ENCODE measurements around the gene KCNJ12.
"Not testable (repeated sequence)": the region's sequence is repeated elsewhere in the genome, so short reads cannot be mapped to it uniquely, and the experiment has no call there.

The KCNJ12 gene

DNA sequence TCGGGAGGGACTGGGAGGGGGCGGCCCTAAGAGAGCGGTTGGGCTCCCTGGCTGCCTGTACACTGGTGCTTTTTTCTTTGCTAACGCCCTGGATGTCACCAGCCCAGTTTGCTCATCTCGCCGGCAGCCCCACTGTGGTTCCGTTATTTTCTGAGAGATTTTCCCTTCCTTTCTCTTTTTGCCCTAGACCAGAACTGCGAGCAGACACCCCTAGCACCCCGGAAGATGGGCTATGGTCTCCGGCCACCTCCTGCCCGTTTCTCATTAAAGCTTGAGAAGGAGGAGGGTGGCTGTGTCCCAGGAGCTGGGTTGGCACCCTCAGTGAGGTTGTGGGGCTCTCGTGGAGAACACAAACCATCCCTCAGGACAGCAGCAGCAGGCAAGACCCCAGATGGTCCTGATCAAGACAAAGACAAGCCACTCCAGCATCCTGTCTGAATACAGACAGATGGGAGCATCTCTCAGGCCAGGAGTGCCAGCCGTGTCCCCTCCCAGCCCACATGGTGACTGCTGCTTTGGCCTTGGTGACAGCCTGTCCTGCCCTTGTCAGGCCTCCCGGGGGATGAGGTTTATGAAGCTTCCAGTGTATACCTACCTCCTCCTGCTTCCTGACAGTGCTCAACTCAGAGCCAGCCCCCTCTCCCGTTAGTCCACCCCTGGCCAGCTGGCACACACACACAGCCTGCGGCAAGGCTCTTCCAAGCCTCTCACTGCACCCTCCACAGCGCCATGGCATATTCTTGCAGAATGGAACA, 77.2 kb downstream of the KCNJ12 start:
- FAIRE-seq: no peak

DNA sequence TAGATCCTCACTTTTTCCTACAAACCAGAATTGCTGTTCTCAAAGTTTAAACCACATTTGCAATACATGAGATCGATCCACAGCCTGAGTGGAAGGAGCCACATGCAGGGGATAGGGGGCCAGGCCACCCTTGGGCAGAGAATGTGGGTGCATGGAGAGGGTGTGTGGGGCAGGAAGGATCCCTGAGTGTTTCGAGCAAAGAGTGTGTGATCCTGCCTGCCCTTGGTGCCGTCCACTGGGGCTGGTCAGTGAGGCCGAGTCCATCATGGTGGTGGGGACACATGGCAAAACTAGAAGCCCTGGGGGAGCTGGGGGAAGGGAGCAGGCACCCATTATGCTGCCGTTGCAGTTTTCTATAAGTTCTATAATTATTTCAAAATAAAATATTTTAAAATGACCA, 77.8 kb downstream of the KCNJ12 start:
- FAIRE-seq: not testable (repeated sequence)

DNA sequence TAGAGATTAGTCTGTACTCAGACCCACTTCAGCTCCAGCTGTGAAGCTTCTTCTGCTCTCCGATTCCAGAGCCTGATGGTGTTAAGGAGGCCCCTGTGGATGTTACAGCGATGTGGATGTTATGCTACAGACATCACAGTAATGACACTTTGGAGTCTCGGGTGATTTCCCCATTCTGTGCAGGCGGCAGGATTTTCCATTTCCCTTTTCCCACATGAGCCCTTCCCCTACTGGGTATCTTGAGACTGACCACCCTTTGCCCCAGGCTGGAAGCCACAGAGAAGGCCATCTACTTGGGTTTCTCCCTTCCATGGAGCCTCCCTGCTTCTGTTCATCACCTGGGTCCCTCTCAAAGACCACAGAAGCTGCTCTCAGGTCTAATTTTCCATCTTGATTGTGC, 78.3 kb downstream of the KCNJ12 start:
- FAIRE-seq: no peak

- FAIRE-seq: no peak
These were observed 79.6 kb downstream of the KCNJ12 start for GRCh38 chr17:21455761-21456160.

DNA sequence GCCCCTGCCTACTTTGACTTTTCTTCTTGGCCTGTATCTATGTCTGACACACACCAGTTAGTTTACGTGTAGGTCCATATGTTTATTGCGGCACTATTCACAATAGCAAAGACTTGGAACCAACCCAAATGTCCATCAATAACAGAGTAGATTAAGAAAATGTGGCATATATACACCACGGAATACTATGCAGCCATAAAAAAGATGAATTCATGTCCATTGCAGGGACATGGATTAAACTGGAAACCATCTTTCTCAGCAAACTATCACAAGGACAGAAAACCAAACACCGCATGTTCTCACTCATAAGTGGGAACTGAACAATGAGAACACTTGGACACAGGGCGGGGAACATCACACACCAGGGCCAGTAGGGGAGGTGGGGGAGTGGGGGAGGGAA, 80.3 kb downstream of the KCNJ12 start:
- not testable (repeated sequence) for FAIRE-seq

DNA sequence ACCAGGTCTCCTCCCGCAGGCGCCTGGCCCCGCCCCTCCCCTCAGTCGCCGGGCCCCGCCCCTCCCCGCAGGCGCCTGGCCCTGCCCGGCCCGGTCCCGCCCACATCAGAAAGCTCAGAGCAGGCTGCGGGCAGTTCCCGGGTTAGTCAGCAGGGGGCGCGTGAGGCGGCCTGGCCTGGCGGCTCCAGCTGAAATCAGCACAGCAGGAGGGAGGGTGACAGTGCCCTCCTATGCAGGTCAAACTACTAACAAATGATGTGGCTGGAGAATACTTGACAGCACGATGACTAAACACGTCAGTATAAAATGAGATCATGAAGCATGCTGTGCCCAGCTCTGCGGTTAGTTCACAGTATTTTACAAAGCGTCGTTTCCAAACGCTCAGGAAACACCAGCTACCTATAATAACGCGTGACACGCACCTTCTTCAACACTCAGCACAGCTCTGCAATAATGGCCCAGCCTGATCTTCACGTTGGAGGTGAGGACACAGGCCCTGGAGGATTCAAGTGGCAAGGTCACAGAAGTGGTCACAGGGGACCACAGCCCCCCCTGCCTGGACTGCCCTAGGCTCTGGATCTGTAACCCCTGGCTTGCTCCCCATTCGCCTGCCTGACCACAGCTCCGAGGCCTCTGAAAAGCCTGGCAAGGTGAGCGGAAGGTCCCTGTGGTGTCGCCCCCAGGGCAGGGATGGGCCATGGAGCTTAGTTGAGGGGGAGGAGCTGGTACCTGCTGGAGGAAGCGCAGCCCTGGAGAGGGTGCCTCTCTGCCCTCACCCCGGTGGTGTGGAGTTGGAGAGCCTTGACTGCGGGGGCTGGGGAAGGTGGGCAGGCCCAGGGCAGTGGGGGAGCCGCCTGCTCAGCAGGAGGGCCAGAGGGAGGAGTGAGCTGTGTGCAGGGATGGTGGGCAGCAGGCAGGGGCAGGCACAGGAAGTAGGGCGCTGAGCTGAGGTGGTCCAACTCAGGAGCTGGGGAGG, 81.2 kb downstream of the KCNJ12 start:
- no peak for FAIRE-seq

DNA sequence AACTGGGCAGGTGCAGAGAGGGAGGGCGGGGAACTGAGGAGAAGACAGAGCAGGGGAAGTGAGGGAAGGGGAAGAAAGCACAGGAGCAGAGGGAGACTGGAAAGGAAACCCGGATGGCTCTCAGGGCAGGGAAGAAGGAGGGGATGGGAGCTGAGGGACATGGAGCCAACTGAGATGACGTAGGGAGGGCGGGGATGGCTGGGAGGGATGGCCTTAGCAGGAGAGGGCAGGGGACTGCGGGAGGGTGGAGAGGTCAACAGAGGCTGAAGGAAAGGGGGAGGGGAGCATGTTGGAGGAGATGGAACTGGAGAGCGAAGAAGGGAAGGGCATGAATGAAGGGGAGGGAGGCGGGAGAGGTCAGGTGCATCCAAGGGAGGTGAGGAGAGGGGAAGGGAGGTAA, 81.9 kb downstream of the KCNJ12 start:
- no peak for FAIRE-seq

DNA sequence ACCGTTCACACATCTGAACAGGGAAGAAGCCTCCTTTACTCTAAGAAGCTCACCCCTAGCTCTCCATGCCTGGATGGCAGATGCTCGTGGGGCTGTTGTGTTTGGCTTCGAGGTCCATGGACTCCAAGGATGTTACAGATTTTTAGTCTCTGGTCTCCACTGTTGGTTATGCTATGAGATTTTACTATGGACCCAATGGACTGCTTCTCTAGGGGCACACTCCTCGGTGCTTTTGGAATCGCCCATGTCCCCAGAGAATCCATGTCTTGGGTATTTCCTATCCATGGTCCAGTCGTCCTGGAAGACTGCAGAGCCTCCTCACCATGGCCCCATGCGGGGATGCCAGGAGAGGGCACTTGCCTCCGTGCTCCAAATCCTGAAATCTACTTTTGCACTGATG, 83.4 kb downstream of the KCNJ12 start:
- no peak for FAIRE-seq

- no peak for FAIRE-seq
These were observed 84.2 kb downstream of the KCNJ12 start for GRCh38 chr17:21460358-21460757.

GRCh38 chr17:21462237-21462636, 86.1 kb downstream of the KCNJ12 start:
- no peak for FAIRE-seq

DNA sequence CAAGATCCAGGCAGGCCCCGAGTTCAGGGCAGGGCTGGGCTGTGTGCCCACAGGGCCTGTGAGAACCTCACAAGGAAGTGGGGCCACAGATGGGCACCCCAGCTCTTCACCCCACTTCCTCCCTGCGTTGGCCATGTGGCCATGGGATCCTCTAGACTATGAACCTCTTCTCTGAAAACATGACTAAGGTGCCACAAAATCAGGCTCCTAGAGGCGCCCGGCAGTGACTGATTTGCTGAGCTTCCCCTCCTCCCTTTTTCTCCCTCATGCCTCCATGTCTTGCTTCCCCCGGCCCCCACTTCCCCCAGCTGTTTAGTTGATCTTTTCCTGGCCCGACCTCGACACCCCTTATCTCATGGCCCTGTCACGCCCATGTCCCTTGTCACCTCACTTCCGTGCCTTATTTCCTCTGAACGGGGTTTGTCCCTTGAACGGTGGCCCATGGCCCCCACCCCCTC, 87.1 kb downstream of the KCNJ12 start:
- no peak for FAIRE-seq

- no peak for FAIRE-seq
These were observed 87.7 kb downstream of the KCNJ12 start for GRCh38 chr17:21463779-21464407.

- no peak for FAIRE-seq
These were observed 88.5 kb downstream of the KCNJ12 start for GRCh38 chr17:21464611-21465021.

- no peak for FAIRE-seq
These were observed 90.4 kb downstream of the KCNJ12 start for GRCh38 chr17:21466550-21466949.

- FAIRE-seq: no peak
These were observed 91.0 kb downstream of the KCNJ12 start for GRCh38 chr17:21467196-21467595.

DNA sequence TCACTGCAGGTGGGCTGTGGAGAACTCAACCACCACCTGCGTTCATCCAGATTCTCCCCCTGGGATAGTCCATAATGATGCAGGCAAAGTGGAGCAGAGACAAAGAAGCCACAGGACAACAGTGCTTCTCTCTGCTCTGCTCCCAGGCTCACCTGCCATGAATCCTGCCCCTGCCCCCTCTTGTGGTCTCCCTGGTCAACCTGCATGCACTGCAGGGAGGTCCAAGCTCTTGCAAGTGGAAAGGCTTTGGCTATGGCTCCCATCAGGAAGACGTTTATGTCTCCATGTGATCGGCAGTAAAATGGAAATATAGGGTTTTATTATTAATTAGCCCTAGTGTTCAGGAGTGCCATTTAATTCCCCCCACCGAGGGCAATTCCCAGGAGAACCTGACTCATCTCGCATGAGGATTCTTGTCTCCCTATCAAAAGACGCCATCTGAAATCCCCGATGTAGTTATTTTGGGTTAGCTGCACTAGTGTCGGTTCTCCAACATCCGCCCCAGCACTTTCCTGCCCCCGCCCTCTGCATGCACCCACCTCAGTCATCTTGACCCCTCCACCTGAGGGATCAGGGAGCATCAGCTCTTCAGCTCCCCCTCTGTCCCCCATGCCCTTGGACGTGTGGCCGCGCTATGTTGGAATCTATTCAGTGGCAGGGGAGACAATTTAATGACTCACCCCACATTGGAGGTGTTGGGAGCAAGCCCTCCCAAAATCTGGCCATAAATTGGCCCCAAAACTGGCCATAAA, 91.8 kb downstream of the KCNJ12 start:
- FAIRE-seq: no peak
